GM19397 (cell line): Measurements from ENCODE around the gene RAPGEFL1.
A peak's percentile ranks its signal among the peaks of the same experiment; 100 is the strongest.
"Not testable (repeated sequence)": the region's sequence is repeated elsewhere in the genome, so short reads cannot be mapped to it uniquely, and the experiment has no call there.

ENCODE experiments used
- ATAC-seq: cut with Tn5 transposase; IDR thresholded peaks from one replicate; pipeline ENCODE4 v1.9.1; 2021; ENCODE audit warnings: mild to moderate bottlenecking, moderate library complexity; ENCODE audit not compliant: unreplicated experiment

The RAPGEFL1 gene

DNA sequence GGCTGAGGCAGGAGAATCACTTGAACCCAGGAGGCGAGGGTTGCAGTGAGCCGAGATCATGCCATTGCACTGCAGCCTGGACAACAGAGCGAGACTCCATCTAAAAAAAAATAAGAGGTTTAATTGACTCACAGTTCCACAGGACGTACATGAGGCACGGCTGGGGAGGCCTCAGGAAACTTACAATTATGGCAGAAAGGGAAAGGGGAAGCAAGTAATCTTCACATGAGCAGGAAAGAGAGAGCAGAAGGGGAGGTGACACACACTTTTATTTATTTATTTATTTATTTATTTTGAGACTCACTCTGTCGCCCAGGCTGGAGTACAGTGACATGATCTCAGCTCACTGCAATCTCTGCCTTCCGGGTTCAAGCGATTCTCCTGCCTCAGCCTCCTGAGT lies 28.9 kb downstream of the RAPGEFL1 start:
- not testable (repeated sequence) for ATAC-seq

GRCh38 chr17:40209404-40210093 lies 32.3 kb downstream of the RAPGEFL1 start:
- no peak for ATAC-seq

DNA sequence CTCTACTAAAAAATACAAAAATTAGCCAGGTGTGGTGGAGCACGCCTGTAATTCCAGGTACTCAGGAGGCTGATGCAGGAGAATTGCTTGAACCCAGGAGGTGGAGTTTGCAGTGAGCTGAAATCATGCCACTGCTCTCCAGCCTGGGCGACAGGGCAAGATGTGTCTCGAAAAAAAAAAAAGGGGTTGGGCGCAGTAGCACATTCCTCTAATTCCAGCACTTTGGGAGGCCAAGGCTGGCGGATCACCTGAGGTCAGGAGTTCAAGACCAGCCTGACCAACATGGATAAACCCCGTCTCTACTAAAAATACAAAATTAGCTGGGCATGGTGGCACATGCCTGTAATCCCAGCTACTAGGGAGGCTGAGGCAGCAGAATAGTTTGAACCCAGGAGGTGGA lies 36.6 kb downstream of the RAPGEFL1 start:
- ATAC-seq = not testable (repeated sequence)

- ATAC-seq = no peak
Observed at GRCh38 chr17:40218006-40218739, 40.9 kb downstream of the RAPGEFL1 start.

- ATAC-seq = peak; percentile 89
Observed at GRCh38 chr17:40218740-40219593, 41.7 kb downstream of the RAPGEFL1 start, which contains the start of gene WIPF2. WIPF2 (plus strand) TSS chr17:40219304; CDS start chr17:40256460, 37,156 bp downstream.

DNA sequence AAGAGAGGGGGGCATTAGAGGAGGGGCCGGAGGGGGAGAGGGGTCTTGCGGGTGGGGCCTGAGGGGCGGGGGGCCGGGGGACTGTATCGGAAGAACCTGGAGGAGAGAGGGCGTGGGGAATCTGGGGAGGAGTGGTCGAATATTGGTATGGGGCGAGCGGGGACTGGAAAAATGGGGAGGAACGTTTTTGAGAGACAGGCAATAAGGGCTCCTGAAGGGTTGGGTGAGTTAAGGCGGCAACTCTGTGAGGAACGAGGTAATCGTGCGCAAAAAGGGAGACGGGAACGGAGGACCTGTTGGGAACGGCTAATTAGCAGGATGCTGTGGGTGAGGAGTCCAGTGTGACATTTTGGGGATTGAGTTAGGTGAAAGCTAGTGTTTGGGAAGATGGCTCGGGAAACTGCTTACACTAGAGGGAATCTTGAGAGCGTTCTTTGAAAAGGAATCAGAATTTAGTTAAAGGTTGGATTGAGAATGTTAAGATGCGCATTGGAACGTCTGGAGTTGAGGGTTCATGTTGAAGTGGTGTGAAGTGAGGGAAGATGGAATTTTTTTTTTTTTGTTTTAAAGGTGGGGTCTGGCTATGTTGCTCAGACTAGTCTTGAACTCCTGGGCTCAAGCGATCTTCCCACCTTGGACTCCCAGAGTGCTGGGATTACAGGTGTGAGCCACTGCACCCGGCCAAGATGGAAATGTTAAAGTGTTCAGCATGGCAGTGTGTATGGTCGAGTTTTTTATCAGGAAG lies 42.5 kb downstream of the RAPGEFL1 start:
- no peak for ATAC-seq

DNA sequence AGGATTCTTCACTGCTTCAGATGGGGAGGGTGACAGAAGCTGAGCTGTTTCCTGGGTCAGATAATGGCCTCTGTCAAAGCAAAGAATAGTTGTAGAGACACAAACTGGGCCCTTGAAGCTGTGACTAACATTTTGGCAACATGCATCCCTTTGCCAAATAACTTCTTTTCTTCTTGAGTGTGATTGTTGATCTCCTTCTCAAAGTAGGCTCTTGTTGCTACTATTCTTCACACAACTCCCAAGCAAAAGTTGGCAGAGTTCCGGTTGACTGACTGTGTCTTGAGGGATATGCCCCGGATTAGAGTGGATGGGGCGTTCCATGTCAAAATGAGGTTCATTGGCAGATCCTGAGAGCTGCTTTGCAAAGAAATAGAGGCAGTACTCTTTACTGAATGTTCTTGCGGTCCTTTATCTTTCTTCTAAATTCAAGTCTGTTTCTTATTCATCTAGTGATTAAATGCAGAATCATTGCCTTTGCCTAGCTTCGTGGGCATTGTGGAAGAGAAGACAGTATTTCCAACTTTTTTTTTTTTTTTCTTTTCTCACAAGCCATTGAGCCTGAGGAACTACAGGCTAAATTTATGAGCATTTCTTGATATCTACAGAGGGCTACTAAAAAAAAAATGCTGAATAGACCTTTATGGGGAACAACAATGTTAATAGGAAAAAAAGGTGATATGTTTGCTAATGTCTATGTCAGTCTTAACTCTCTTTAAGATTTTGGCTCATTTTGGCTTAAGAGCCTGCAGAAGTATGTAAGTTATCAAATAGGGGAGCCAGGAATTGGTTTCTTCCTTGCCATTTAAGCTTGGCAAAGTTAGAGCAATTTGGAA lies 47.7 kb downstream of the RAPGEFL1 start:
- ATAC-seq = no peak

- not testable (repeated sequence) for ATAC-seq
Observed at GRCh38 chr17:40229146-40229545, 51.9 kb downstream of the RAPGEFL1 start.

- no peak for ATAC-seq
Observed at GRCh38 chr17:40230670-40231069, 53.4 kb downstream of the RAPGEFL1 start.

DNA sequence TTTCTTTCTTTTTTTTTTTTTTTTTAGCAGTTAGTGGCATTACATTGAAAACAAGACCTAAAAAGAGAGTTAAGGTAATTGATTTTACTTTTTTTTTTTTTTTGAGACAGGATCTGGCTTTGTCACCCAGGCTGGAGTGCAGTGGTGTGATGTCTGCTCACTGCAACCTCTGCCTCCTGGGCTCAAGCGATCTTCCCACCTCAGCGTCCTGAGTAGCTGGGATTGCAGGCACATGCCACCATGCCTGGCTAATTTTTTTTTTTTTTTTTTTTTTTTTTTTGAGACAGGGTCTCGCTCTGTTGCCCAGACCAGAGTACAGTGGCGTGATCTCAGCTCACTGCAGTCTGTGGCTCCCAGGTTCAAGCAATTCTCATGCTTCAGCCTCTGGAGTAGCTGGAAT lies 54.7 kb downstream of the RAPGEFL1 start:
- ATAC-seq = not testable (repeated sequence)

- no peak for ATAC-seq
Observed at GRCh38 chr17:40241252-40241834, 64.1 kb downstream of the RAPGEFL1 start.

DNA sequence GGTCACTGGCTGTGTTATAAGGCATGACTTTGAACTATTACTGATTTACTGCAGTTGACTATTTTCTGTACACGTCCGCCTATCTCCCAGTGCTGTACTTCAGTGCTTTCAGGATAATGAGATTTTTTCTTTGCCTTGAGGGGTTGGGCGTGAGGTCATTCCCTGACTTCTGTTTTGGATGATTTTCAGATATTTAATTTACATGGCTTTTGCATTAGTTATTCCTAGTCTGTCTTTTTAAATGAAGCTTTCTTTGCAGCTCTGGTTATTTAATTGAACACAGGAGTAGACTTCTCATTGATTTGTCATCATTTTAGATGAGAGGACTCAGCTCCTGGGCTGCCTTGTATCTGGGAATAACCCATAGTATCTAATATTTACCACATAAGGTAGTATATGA lies 65.5 kb downstream of the RAPGEFL1 start:
- ATAC-seq = no peak

GRCh38 chr17:40243761-40244160 lies 66.5 kb downstream of the RAPGEFL1 start:
- no peak for ATAC-seq

GRCh38 chr17:40244255-40244654 lies 67.0 kb downstream of the RAPGEFL1 start:
- ATAC-seq = no peak
